GM13977 (cell line): ENCODE results near the gene TXNDC16.

Source experiments
- DNase-seq: peaks from one replicate; pipeline ENCODE4 v3.0.0; 2012; ENCODE audit warnings: low spot score
- CTCF ChIP-seq: IDR thresholded peaks from 2 replicates; pipeline ENCODE4 v1.5.1; 2012; ENCODE audit warnings: mild to moderate bottlenecking, control low read depth; ENCODE audit not compliant: insufficient read depth; ENCODE audit errors: extremely low read depth, missing control alignments
- in situ Hi-C: fragments of 300-500 bp; cut with MboI; formaldehyde crosslinking; loops from one replicate; pipeline ENCODE4 v1.12.0; 2022; ENCODE audit warnings: low sequenced_read_pairs, low pct_unique_long_range_greater_than_20kb, mixed read lengths, inconsistent platforms; ENCODE audit not compliant: unreplicated experiment

Gene TXNDC16

GRCh38 chr14:52553002-52553670 is 831 bp upstream of the TXNDC16 start:
- no peak for TF ChIP-seq CTCF
- in situ Hi-C loops, result no loop called here
- peak; percentile 67 for DNase-seq

- TF ChIP-seq CTCF, result peak; percentile 32
- in situ Hi-C loops, result no loop called here
- DNase-seq, result no peak
Measured at GRCh38 chr14:52551696-52552062, 626 bp downstream of the TXNDC16 start.

- in situ Hi-C loops, result no loop called here
- DNase-seq, result no peak
- no peak for TF ChIP-seq CTCF
Measured at GRCh38 chr14:52551205-52551604, 1.1 kb downstream of the TXNDC16 start.

GRCh38 chr14:52550661-52551060 is 1.6 kb downstream of the TXNDC16 start:
- in situ Hi-C loops, result no loop called here
- DNase-seq, result no peak
- TF ChIP-seq CTCF, result no peak

GRCh38 chr14:52547526-52547925 is 4.8 kb downstream of the TXNDC16 start:
- no peak for DNase-seq
- in situ Hi-C loops, result no loop called here
- TF ChIP-seq CTCF, result no peak

GRCh38 chr14:52547027-52547426 is 5.3 kb downstream of the TXNDC16 start:
- no peak for TF ChIP-seq CTCF

GRCh38 chr14:52546318-52546670 is 6.0 kb downstream of the TXNDC16 start:
- in situ Hi-C loops, result no loop called here
- DNase-seq, result no peak
- no peak for TF ChIP-seq CTCF

More at GRCh38 chr14:52547027-52547426, 5.3 kb downstream of the TXNDC16 start:
- no peak for DNase-seq
- in situ Hi-C loops, result no loop called here
